MG63 (cell line): Measurements from ENCODE around the gene MYL3. TPM values are rescaled to one million over a fixed set of nuclear protein-coding genes. Genes with fewer than 3 reads are reported as not detected.

Experiments used
- DNase-seq: peaks from one replicate; pipeline ENCODE4 v3.0.0-alpha.2; 2020
- H3K27me3 ChIP-seq: fragments of 250-450 bp; sonication (Bioruptor Pico); 2 replicates; pipeline ENCODE4 v1.5.1; 2020; ENCODE audit warnings: mild to moderate bottlenecking, moderate library complexity
- H3K36me3 ChIP-seq: fragments of 250-450 bp; sonication (Bioruptor Pico); 2 replicates; pipeline ENCODE4 v1.5.1; 2020; ENCODE audit warnings: mild to moderate bottlenecking, moderate library complexity
- H3K4me3 ChIP-seq: fragments of 250-450 bp; sonication (Bioruptor Pico); 2 replicates; pipeline ENCODE4 v1.5.1; 2020; ENCODE audit warnings: mild to moderate bottlenecking, moderate library complexity
- H3K9me3 ChIP-seq: fragments of 250-450 bp; sonication (Bioruptor Pico); 2 replicates; pipeline ENCODE4 v1.5.1; 2020; ENCODE audit warnings: mild to moderate bottlenecking, moderate library complexity
- total RNA-seq: library from RNA; depleted of rRNA; stranded (reverse); fragments of >200 nt; shearing (Covaris generic); gene quantifications from 2 replicates; pipeline ENCODE4 v1.2.3, GENCODE V29; 2014; ENCODE audit warnings: low replicate concordance

MYL3 gene
- total RNA-seq, 1 experiment from 2014 or later: not detected

DNA sequence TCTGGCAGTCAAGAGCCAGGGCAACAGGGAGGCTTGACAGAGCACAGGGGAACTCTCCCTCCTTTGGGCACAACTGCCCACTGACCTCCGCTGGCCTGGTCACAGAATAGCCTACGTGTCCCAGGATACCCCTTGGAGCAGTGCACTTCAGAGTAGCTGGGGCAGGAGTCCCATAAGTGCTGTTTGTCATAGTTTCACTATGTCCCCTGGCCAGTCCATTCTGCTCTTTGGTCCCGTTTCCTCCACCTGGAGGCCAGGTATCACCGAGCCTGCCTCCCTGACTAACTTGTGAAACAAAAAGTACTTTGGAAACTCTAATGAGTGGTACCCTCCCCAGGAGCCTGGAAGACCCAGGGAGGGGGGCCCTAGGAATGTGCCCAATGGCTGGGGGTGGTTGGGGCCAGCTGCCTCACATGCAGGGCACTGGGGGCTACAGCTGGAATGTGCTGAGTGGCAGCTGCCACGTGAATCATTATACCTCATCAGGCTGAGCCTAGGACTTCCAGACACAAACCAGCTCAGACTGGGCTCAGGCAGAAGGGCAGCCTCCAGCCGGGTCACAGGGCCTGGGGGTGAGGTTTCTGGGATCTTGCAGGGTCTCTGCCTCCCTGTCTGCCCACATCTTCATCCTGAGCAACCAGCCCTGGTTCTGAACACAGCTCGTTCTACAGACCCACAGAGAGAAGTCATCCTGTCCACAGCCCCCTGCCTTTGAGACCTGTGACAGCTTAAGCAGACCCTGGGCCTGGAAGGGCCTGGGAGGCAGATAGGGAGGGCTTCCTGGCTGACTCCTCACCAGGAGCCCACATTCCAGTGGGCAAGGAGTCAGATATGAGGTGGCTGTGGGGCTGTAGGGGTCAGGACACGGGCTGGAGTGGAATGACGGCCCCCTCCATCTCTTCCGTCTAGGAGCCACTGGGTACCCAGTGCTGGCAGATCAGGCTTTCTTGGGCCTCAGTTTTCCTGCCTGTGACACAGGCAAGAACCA lies 13.4 kb upstream of the MYL3 start:
- no peaks in the 10 kb centered on the region for H3K36me3 ChIP-seq
- H3K27me3 ChIP-seq: no peaks in the 10 kb centered on the region; the same call in 1 of the 2 replicates
- H3K9me3 ChIP-seq: no peaks in the 10 kb centered on the region
- H3K4me3 ChIP-seq: no peak overlapping the region
- DNase-seq: no peak

DNA sequence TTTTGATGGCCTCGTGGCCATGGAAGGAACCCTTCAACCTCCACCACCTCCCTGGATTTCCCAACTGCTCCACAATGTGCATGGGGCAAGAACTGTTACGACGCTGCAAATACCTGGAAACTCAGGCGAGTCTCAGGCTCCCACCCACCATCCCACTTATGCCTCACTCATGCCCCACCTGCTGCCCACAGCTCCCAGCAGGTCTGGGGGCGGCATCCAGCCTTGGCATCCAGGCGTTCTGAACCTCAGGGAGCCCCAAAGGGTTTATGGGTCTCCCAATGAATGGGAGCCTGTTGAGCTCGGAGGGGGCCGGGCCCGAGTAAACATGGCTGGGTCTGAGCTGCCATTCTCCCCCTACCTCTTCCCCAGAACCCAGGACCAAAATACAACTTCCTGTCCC lies 12.3 kb upstream of the MYL3 start:
- H3K27me3 ChIP-seq: no peaks in the 10 kb centered on the region

DNA sequence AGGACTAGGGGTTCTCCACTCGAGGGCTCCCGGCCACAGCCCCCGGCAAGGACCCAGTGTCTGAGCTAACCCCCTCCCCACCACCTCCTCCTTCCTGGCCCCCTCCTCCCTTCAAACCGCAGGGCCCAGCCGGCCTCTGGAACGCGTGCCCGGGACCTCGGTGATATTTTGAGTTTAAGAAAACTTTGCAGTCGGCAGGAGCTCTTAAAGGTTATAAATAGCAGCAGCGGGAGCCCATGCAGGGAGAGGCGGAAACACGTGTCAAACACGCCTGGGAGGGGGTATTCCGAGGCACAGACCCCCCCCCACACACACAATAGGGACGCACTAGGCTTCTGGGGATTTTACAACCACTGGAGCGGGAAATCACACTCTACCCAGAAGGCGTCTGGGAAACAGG lies 11.2 kb upstream of the MYL3 start:
- H3K27me3 ChIP-seq: no peaks in the 10 kb centered on the region

More for the DNA sequence above, 12.3 kb upstream of the MYL3 start:
- no peak for DNase-seq
- Histone ChIP-seq H3K4me3 (no peak overlapping the region), H3K9me3 (no peaks in the 10 kb centered on the region), H3K36me3 (no peaks in the 10 kb centered on the region)

DNA sequence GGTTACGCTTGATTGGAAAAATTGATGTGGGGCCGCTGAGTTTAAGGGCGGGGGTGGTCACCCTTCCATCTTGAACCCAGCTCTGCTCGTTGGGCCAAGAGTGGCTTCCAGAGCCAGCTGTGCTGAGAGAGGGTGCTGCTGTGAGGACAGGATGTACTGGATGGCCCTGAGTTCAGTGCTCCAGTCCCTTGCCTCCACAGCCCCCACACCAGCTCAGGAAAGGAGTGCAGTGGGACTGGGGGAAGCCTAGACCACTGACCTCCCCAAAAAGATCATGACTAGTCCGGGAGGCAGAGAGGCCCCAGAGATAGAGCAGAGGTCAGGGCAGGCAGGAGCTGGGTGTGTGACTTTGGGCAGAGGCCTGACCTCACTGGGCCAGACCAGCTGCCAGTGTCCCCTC lies 10.3 kb upstream of the MYL3 start:
- DNase-seq: no peak
- H3K4me3 ChIP-seq: no peak overlapping the region
- no peaks in the 10 kb centered on the region for H3K9me3 ChIP-seq
- H3K36me3 ChIP-seq: no peaks in the 10 kb centered on the region
- H3K27me3 ChIP-seq: no peaks in the 10 kb centered on the region

More for the DNA sequence above, 11.2 kb upstream of the MYL3 start:
- Histone ChIP-seq H3K9me3 (no peaks in the 10 kb centered on the region), H3K36me3 (no peaks in the 10 kb centered on the region), H3K4me3 (no peak overlapping the region)
- DNase-seq: no peak

DNA sequence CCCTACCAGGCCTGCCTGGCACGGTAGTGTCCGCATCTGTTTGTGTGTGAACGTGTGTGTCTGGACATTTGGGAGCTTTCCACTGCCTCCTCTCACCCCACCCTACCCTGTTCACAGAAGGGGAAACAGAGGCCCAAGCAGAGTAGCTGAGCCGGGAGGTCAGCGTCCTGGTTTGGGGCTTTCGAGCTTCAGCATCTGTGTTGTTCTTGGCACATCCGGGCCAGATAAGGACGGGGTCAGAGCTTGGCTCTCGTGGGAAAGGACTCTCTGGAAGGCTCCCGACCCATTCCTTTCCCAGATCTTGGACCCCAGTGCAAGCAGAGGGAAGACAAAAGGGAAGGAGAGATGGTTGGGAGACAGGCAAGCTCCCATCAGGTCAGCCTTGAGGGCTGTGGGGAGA lies 8.0 kb upstream of the MYL3 start:
- DNase-seq: no peak
- H3K36me3 ChIP-seq: no peaks in the 10 kb centered on the region
- no peaks in the 10 kb centered on the region for H3K27me3 ChIP-seq
- H3K9me3 ChIP-seq: no peaks in the 10 kb centered on the region
- H3K4me3 ChIP-seq: no peak overlapping the region

DNA sequence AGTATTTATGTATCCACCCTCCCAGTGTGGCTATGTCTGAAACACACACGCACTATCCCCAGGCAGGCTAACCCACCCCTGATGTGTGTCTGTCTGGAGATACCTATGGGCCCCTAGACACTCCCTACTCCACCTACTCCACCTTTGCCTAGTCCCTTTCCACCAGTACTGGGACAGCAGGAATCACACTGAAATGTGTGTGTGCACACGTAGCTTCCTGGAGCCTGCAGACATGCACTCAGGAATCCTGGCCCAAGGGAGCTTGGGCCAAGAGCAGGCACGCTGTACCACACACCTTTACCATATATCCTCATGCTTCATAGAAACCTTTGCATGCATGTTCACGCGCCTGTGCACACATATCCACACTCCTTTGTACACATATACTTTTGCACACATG lies 7.4 kb upstream of the MYL3 start:
- H3K9me3 ChIP-seq: no peaks in the 10 kb centered on the region
- no peak for DNase-seq
- no peak overlapping the region for H3K4me3 ChIP-seq
- H3K27me3 ChIP-seq: no peaks in the 10 kb centered on the region
- no peaks in the 10 kb centered on the region for H3K36me3 ChIP-seq

DNA sequence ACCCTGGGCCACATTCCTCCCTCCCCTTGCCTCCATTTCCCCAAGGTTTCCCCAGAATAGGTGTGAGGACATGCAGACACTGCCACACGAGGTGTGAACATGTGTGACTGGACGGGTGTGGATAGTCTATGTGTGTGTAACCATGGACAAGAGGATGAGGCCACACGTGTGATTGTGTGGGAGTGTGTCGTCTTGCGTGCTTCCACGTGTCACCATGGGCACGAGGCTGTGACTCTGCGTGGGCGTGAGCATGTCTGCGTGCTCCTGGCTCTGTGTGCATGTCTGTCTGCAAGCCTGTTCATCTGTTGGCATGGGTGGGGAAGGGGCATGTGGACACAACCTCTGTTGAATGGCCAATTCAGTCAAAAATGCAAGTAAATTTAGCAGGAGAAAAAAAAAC lies 6.2 kb upstream of the MYL3 start:
- H3K36me3 ChIP-seq: no peaks in the 10 kb centered on the region
- no peaks in the 10 kb centered on the region for H3K9me3 ChIP-seq
- no peaks in the 10 kb centered on the region for H3K27me3 ChIP-seq
- DNase-seq: no peak
- no peak overlapping the region for H3K4me3 ChIP-seq

DNA sequence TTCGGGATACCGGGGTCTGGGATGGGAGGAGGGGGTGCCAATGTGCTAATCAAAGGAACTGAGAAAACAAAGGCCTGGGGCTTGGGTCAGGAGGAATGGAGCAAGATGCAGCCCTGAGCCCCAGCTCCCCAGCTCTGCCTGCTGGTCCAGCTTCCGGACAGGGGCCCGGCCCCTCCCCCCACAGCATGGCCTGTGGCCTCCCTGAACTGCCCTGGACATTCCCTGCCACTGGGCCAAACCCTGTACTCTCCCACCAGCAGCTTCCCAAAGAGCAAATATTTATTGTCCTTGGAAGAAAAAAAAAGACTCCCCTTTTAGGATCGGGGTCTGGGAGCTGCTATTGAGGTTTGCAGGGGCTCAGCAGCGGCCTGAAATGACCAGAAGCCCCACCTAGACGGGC lies 5.7 kb upstream of the MYL3 start:
- no peak for DNase-seq
- Histone ChIP-seq H3K27me3 (no peaks in the 10 kb centered on the region), H3K9me3 (no peaks in the 10 kb centered on the region), H3K36me3 (no peaks in the 10 kb centered on the region), H3K4me3 (no peak overlapping the region)

DNA sequence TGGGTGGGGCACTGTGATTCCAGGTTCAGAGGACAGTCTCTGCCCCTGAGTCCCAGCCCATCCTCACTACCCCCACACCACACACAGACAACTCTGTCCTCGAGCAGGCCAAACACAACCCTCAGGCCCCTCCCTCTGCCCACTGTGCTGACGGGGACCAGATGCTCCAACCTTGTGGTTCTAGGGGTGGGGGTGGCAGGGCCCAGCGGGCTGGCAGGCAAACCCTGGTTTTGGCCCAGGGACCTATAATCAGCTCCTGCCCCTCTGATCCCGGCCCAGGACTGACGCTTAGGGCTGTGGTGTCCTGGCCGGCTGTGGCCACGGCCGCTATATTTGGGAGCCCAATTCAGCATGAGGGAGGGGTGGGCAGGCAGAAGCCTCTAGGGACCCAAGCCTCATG lies 5.0 kb upstream of the MYL3 start:
- DNase-seq: no peak
- H3K27me3 ChIP-seq: no peaks in the 10 kb centered on the region
- H3K36me3 ChIP-seq: no peaks in the 10 kb centered on the region
- no peaks in the 10 kb centered on the region for H3K9me3 ChIP-seq
- no peak overlapping the region for H3K4me3 ChIP-seq

DNA sequence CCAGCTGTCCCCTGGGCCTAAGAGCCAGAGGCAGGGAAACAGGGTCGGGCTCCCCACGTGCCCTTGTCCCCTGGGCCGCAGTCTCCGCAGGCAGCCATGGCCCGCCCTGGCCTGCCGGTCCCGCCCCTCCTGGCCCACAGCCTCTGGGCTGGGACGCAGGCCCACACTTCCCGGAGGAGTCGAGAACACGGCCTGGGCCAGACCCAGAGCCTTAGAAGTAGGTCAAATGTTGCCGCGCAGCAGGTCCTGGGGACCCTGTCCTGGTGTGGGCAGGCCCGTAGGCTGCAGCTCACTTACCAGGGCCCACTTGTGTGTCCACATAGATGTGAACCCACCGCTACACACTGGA lies 4.3 kb upstream of the MYL3 start:
- H3K36me3 ChIP-seq: no peaks in the 10 kb centered on the region
- H3K27me3 ChIP-seq: no peaks in the 10 kb centered on the region
- no peak overlapping the region for H3K4me3 ChIP-seq
- no peaks in the 10 kb centered on the region for H3K9me3 ChIP-seq
- DNase-seq: peak; percentile 52

DNA sequence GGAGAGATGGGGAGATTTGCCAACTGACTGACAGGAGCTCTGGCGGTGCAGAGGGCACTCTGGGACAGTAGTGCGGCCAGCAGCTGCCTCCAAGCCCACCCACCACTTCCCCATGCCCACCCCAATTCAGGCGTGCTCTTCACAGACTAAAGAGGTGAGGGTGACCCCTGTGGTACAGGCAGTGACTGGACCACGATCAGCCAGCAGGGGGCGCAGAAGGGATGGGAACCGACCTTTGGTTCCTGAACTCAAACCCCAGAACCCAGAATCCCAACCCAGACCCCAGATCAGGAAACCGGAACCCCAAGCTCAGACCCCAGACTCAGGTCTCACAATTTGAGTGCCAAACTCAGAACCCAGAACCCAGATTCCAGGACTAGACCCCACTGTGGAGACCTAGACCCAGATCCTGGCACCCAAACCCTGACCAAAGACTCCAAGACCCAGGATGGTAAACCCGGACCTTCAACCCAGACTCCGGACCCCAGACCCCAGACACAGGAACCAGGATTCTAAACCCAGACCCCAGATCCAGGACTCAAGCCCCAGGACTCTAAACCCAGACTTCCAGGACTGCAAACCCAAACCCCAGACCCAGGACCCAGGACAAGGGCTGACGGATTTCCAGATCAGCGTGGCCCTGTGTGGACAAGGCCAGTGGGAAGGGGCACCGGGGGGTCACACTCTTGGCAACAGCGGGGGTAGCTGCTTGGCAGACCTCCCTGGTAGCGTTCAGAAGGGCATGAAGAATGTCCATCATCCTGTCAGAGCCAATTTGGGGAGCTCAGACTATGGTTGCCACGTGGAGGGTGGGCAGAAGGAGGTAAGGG lies 3.7 kb upstream of the MYL3 start:
- Histone ChIP-seq H3K27me3 (no peaks in the 10 kb centered on the region), H3K9me3 (no peaks in the 10 kb centered on the region), H3K4me3 (no peak overlapping the region), H3K36me3 (no peaks in the 10 kb centered on the region)
- peak; percentile 40 for DNase-seq

DNA sequence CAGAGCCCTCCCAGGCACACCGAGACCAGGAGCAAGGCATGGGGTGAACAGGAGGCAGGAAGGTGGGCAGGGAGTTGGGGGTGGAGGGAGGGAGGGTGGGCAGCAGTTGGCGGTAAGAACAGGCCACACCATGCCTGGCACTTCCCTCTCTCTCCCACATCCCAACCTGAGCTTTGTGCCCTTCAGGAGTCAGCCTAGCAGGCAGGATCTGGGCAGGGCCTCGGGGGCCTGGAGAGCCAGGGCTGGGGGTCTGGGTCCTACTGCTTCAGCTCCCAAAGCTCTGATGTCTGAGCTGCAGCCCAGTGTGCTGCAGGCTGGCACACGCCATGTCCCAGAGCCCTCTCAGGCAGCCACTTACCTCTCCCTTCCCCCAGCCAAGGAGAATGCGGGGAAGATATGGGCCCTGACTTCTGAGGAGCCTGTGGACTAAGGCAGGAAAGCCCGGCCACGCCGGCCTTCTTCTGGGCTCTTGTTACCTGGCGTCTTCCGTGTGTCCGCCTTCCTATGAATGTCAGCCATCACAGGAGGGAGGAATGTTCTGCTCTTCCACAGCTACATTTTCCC lies 2.9 kb upstream of the MYL3 start:
- DNase-seq: no peak
- no peak overlapping the region for H3K4me3 ChIP-seq
- H3K27me3 ChIP-seq: no peaks in the 10 kb centered on the region
- H3K36me3 ChIP-seq: no peaks in the 10 kb centered on the region
- H3K9me3 ChIP-seq: no peaks in the 10 kb centered on the region

DNA sequence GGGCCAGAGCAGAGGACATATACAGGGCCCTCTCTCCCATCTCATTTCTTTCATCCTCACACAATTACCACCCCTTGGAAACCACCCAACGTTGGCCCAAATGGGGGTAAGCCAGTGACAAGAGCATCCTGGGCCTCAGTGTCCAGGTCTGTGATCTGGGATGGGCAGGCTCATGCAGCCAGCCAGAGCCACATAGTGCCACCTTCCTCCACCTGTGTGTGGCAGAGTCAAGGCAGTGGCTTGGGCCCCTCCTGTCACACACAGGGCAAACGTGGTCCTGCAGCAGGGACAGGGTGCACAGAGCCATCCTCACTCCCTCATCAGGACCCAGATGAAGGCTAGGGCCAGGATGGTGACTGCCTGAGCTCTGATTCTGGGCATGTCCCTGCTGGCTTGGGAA lies 2.3 kb upstream of the MYL3 start:
- H3K9me3 ChIP-seq: no peaks in the 10 kb centered on the region
- H3K36me3 ChIP-seq: no peaks in the 10 kb centered on the region
- no peak overlapping the region for H3K4me3 ChIP-seq
- DNase-seq: no peak
- no peaks in the 10 kb centered on the region for H3K27me3 ChIP-seq

DNA sequence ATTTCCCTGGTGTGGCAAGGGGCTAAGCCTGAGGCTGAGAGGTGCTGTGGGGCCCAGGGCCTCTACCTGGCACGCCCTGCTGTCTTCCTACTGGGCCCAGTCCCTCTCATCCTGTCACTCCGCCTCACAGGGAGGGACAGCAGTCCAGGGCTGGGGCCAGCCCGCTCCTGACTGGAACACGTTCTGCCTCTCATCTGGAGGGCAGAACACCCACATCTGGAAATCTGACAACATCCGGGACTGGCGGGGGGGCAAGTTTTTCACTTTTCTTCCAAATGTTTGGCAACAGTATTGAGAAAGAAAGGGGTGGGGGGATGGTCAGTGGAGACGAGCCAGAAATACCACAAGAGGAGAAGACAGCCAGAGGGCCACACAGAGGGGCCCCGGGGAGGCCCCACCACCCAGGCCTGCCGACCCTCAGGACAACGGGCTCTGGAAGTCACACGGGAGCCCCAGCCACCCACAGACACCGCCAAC lies 1.8 kb upstream of the MYL3 start:
- no peak for DNase-seq
- no peaks in the 10 kb centered on the region for H3K9me3 ChIP-seq
- no peak overlapping the region for H3K4me3 ChIP-seq
- no peaks in the 10 kb centered on the region for H3K36me3 ChIP-seq
- no peaks in the 10 kb centered on the region for H3K27me3 ChIP-seq

DNA sequence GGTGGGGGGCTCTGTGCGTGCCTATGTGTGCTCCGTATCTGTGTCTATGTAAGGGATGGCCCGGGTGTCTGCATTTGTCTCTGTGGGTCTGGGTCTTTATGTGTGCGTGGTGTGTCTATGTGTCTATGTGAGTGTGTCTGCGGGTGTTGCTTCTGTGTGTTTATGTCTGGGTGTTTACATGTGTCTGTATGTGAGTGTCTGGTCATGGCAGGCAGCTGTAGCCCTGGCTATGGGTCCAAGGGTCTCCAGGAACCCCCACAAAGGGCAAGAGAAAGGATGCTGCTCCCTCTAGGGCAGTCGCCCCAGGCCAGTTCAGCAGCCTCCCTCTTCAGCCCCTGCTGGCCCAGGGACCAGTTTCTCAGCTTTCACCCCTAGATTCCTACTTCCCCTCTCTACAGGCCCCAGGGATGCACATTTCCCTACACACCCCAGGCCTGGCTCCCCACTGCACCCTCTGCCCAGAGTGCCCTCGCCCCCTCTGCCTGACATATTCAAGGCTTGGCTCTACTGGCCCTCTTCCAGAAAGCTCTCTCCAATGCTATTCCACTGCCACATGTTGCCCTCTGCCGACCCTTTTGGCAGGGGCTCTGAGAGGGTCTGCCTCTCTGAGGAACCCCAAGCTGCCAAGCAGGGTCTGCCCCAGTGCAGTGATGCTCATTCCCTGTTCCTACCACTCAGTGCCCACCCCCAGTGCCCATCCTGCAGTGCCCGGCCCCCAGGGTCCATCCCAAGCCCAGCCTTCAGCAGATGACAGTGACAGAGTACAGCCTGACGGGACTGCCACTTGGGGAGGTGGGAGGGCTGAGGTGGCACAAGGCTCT lies 1.0 kb upstream of the MYL3 start:
- H3K27me3 ChIP-seq: no peaks in the 10 kb centered on the region
- DNase-seq: no peak
- no peaks in the 10 kb centered on the region for H3K36me3 ChIP-seq
- no peaks in the 10 kb centered on the region for H3K9me3 ChIP-seq
- H3K4me3 ChIP-seq: no peak overlapping the region

DNA sequence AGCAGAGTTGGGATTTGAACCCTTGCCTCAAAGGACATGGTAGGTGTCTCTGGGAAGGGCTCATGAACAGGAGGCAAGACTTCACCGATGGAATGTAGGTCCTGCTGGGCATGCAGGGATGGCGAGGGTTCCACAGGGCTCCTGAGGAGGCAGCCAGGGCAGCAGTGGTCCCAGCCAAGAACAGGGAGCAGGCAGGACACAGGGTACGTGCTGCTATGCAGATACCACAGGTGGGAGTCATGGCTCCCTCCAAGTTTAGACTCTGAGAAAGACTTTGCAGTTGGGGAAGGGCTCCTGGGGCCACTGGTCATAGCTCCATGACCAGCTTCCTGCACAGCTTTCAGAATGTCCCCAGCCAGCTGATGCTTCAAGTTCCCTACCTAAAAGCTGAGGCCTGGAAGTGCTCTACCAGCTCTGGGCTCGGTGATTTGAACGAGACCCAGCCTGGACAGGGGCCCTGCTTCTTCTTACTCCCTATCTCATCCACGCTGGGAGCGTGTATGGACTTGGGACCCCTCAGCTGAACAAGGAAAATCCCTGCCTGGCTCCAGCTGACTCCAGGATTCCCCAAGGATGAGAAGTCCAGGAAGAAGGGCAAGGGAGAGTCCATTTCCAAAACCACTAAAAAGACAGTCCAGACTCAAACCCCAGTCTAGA lies 747 bp downstream of the MYL3 start:
- Histone ChIP-seq H3K27me3 (no peaks in the 10 kb centered on the region), H3K4me3 (no peak overlapping the region), H3K36me3 (no peaks in the 10 kb centered on the region), H3K9me3 (no peaks in the 10 kb centered on the region)
- DNase-seq: no peak
